IPS-18a (cell line): ENCODE results near the gene SLC26A2.

Experiments
- H3K27ac ChIP-seq: one replicate; pipeline ENCODE4 v1.5.1; 2013; ENCODE audit warnings: low read length
- H3K27me3 ChIP-seq: one replicate; pipeline ENCODE4 v1.6.1; 2013; ENCODE audit warnings: mild to moderate bottlenecking, low read length; ENCODE audit not compliant: control insufficient read depth, insufficient read depth
- H3K36me3 ChIP-seq: one replicate; pipeline ENCODE4 v1.6.1; 2013; ENCODE audit warnings: low read depth, low read length; ENCODE audit not compliant: control insufficient read depth
- H3K4me1 ChIP-seq: one replicate; pipeline ENCODE4 v1.6.1; 2013; ENCODE audit warnings: low read depth, low read length; ENCODE audit not compliant: control insufficient read depth
- H3K4me3 ChIP-seq: one replicate; pipeline ENCODE4 v1.5.1; 2013; ENCODE audit warnings: low read length
- H3K9ac ChIP-seq: one replicate; pipeline ENCODE4 v1.6.1; 2013; ENCODE audit warnings: mild to moderate bottlenecking, low read length, moderate library complexity
- H3K9me3 ChIP-seq: one replicate; pipeline ENCODE4 v1.6.1; 2013; ENCODE audit warnings: low read depth, low read length; ENCODE audit not compliant: control insufficient read depth

SLC26A2 gene

GRCh38 chr5:149999866-150000255 is 39.3 kb downstream of the SLC26A2 start:
- Histone ChIP-seq H3K9ac (peak overlapping the region; percentile 90), H3K27me3 (no peaks in the 10 kb centered on the region), H3K4me3 (peak overlapping the region; percentile 76), H3K36me3 (peaks cover 3% of the 10 kb centered on the region), H3K4me1 (peaks cover 11% of the 10 kb centered on the region), H3K9me3 (no peaks in the 10 kb centered on the region), H3K27ac (peak overlapping the region; percentile 59)

DNA sequence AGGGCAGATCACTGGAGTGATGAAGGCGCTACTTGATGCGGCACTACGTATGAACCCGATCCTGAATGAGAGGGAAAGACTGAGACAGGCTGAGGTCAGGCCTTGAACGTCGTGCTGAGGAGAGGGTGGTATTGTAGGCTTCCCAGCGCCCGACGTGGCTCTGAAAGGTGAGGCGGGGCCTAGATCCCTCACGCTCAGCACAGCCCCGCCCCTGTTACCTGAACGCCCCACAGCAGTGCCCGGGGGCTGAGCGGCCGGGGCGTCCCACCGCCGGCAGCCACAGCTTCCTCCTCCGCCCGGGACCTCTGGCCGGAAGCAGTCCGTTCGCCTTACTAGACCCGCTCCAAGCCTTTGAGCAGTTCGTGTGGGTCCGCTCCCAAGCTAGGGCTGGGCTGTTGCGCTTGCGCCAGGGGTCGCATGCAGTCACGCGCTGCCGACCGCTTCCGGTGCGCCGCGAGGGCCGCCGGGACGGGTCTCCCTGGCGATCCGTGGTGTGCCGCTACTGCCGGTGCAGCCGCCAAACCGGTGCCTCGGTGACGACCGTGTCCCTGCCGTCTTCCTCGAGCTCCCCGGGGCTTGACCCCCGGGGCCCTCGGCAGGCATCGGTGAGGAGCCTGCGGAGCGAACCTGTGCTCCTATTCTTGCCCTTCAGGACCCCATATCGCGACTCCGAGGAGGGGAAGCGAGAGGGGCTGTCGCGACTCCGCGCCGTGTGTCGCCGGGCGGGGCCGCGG is 39.9 kb downstream of the SLC26A2 start, which contains the start of the genes HMGXB3 and TIGD6:
TSS of gene HMGXB3 (plus strand) at position 484 of the 734 bp plus-strand sequence. CDS start 4,114 bp downstream, outside the sequence.
TSS of gene TIGD6 (minus strand) at position 399 of the 734 bp plus-strand sequence. CDS start 4,306 bp downstream, outside the sequence.
- peak within 1 kb of the TSS; percentile 76 for H3K4me3 ChIP-seq
- no peaks in the 10 kb centered on the region for H3K9me3 ChIP-seq
- peak within 1 kb of the TSS; percentile 90 for H3K9ac ChIP-seq
- peaks cover 5% of the 10 kb centered on the region for H3K36me3 ChIP-seq
- peaks cover 11% of the 10 kb centered on the region for H3K4me1 ChIP-seq
- H3K27ac ChIP-seq: peak within 1 kb of the TSS; percentile 70
- H3K27me3 ChIP-seq: no peaks in the 10 kb centered on the region

DNA sequence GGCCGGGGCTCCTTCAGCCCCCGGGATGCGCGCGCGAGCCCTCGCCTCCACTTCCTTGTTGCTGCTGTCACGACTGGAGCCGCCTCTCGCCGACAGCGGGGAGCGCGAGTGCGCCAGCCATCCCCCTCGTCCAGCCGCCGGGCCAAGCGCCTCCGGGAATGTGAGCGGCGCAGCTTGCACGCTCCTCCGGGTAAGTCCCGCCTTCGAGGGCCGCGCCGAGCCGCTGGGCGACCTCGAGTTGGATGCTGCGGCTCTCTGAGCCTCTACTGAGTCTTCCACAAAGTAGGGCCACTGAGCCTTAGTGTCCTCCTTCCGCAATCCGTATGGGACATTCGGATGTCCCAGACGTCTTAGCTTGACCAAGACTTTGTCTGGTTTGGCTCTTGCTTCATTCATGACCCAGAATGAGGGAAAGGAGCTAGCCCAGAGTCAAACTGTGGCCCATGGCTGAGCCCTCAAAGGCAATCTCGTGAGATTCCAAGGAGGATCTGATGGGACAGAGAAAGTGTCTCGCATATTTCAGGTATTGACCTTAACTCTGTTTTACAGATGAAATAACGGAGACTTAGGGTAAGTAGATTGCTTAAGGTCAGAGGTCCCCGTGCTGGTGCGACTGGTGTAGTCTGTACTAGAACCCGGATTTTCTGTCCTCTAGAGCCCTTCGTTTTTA is 40.6 kb downstream of the SLC26A2 start:
- peak overlapping the region; percentile 76 for H3K4me3 ChIP-seq
- no peaks in the 10 kb centered on the region for H3K9me3 ChIP-seq
- peaks cover 11% of the 10 kb centered on the region for H3K36me3 ChIP-seq
- peak overlapping the region; percentile 90 for H3K9ac ChIP-seq
- H3K4me1 ChIP-seq: peaks cover 11% of the 10 kb centered on the region
- peak overlapping the region; percentile 70 for H3K27ac ChIP-seq
- H3K27me3 ChIP-seq: no peaks in the 10 kb centered on the region

DNA sequence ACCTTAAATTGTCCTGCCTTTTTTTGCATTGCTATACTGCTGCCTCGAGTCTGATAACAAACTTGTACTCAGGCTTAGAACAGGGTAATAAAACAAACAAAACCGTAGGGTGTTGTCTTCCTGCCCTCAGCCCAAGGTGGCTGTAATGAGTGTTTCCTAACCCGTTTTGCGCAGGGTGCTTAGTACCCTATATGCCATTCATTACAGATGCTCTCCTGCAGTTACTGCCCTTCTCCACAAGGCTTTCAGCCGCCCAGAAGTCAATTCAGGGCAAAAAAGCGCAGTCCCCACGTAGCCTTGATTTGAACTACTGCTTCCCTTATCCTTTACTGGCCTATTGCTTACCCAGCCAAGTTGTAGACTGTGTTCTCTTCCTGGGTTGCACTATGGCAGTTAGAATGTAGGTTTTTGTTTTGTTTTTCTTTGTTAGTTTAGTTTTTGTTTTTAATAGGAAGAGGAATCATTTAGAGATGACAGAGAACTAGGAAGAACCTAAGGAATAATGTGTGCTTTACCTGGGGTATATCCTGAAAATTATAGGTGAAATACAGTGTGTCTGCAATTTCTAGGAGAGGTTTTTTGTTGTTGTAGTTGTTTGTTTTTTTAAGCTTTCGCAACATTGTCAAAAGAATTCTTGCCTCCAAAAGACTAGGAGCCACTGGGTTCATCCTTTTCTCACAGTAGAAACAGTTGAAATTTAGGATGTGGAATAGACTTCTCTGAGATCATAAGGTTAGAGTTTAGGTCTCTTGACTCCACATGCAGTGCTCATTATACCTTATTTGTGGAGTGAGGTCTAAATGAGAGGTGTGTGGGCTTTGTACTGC is 41.3 kb downstream of the SLC26A2 start:
- no peak overlapping the region for H3K27ac ChIP-seq
- H3K4me1 ChIP-seq: peaks cover 11% of the 10 kb centered on the region
- H3K27me3 ChIP-seq: no peaks in the 10 kb centered on the region
- peaks cover 17% of the 10 kb centered on the region for H3K36me3 ChIP-seq
- no peaks in the 10 kb centered on the region for H3K9me3 ChIP-seq
- peak overlapping the region; percentile 76 for H3K4me3 ChIP-seq
- H3K9ac ChIP-seq: peak overlapping the region; percentile 90

GRCh38 chr5:150006318-150006717 is 45.8 kb downstream of the SLC26A2 start:
- Histone ChIP-seq H3K27ac (no peak overlapping the region), H3K9me3 (no peaks in the 10 kb centered on the region), H3K4me1 (peaks cover 3% of the 10 kb centered on the region), H3K4me3 (no peak overlapping the region), H3K36me3 (peaks cover 48% of the 10 kb centered on the region), H3K9ac (no peak overlapping the region), H3K27me3 (no peaks in the 10 kb centered on the region)

- H3K36me3 ChIP-seq: peaks cover 52% of the 10 kb centered on the region
- no peak overlapping the region for H3K4me3 ChIP-seq
- H3K9me3 ChIP-seq: no peaks in the 10 kb centered on the region
- no peak overlapping the region for H3K9ac ChIP-seq
- H3K27ac ChIP-seq: no peak overlapping the region
- no peaks in the 10 kb centered on the region for H3K4me1 ChIP-seq
- H3K27me3 ChIP-seq: no peaks in the 10 kb centered on the region
Observed at GRCh38 chr5:150007050-150007449, 46.5 kb downstream of the SLC26A2 start.

DNA sequence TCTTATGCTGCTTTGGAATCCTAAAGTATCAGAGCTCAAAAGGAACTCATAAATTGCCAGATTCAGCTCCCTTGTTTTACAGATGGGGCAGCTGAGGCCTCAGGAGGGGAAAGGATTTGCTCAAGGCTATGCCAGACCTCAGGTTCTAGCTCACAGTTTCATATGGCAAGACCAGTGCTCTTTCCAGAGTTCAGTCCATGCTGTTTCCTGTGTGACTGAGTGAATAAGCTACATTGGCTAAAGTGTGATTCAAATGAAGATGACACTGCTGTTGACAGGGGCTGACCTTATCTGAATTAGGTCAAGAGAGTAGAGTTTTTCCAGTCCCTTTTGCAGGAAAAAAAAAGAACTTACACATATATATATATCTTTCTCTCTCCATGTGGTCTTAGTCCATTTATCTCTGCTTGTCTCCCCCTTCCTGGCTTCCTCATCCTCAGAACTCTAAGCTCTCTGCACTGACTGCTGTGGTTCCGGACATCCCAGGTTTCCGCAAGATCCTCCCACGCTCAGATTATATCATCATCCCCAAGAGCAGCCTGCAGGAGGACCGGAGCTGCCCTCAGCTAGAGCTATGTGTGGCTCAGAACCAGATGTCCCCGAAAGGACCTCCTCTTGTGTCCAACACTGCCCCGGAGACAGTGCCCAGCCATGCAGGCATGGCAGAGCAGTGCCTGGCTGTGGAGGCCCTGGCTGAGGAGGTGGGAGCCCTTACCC is 49.3 kb downstream of the SLC26A2 start:
- Histone ChIP-seq H3K9me3 (no peaks in the 10 kb centered on the region), H3K9ac (no peak overlapping the region), H3K4me1 (no peaks in the 10 kb centered on the region), H3K4me3 (no peak overlapping the region), H3K27ac (no peak overlapping the region), H3K36me3 (peaks cover 75% of the 10 kb centered on the region), H3K27me3 (no peaks in the 10 kb centered on the region)

DNA sequence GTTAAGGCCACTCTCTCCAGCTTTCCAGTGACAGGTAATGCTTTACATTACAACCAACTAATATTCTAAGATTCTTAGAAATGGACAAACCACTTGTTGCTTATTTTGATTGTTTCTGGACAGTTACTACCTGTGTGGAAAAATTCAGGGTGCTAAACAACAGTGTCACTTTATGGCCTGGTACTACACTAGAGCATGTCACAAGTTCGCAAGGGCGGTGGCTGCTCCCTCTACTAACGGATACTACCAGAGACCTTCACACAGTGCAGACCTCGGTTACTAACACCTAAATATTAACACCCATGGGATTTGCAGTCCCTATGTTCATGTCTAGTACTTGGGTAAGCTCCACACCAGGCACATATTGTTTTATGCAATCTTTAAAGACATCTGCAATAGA is 53.4 kb downstream of the SLC26A2 start:
- Histone ChIP-seq H3K4me3 (no peak overlapping the region), H3K27me3 (no peaks in the 10 kb centered on the region), H3K9me3 (no peaks in the 10 kb centered on the region), H3K36me3 (peaks cover 66% of the 10 kb centered on the region), H3K27ac (no peak overlapping the region), H3K9ac (no peak overlapping the region), H3K4me1 (no peaks in the 10 kb centered on the region)

DNA sequence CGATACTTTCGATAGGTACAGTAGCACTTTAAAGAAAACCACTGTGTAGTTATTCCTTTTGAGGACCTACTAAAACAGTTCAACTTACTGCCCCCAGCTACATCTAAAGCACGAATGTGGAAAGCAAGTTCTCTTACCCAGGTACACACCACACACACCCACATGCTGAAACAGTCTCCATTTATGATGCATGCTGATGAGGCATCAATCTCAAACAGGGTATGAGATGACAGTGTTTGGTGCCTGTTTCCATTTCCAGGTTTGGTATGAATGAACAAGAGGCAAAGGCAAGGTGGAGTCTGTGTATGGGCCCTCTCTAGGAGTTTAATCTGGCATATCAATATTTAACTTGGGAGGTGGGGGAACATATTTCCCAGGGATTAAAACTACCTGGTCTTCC is 53.9 kb downstream of the SLC26A2 start:
- H3K36me3 ChIP-seq: peaks cover 69% of the 10 kb centered on the region
- no peaks in the 10 kb centered on the region for H3K27me3 ChIP-seq
- no peak overlapping the region for H3K4me3 ChIP-seq
- H3K9me3 ChIP-seq: no peaks in the 10 kb centered on the region
- H3K27ac ChIP-seq: no peak overlapping the region
- no peaks in the 10 kb centered on the region for H3K4me1 ChIP-seq
- H3K9ac ChIP-seq: no peak overlapping the region

DNA sequence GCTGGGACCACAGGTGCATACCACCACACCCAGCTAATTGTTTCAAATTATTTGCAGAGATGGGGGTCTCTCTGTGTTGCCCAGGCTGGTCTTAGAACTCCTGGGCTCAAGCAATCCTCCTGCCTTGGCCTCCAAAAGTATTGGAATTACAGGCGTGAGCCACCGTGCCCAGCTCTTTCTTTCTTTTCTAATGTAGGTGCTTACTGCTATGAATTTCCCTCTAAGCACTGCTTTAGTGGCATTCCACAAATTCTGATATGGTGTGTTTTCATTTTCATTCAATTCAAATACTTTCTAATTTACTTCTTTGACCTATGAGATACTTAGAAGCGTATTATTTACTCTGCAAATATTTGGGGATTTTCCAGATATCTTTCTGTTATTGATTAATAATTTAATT is 54.9 kb downstream of the SLC26A2 start:
- no peak overlapping the region for H3K4me3 ChIP-seq
- H3K4me1 ChIP-seq: no peaks in the 10 kb centered on the region
- no peak overlapping the region for H3K27ac ChIP-seq
- no peaks in the 10 kb centered on the region for H3K27me3 ChIP-seq
- peaks cover 70% of the 10 kb centered on the region for H3K36me3 ChIP-seq
- no peaks in the 10 kb centered on the region for H3K9me3 ChIP-seq
- H3K9ac ChIP-seq: no peak overlapping the region

DNA sequence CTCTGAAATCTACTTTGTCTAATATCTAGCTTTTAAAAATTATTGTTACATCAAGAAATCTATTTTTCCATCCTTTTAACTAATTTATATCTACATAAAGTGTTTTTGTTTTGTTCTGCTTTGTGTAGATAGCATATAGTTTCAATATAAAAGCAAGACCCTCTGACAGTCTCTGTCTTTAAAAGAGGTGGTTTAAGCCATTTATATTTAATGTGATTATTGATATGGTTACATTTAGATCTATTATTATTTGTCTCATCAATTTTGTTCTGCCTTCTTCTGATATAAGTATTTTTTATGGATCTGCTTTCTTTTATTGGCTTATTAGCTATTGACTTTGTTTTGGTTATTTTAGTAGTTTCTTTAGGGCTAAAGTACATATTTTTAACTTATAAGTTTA is 56.0 kb downstream of the SLC26A2 start:
- Histone ChIP-seq H3K4me1 (no peaks in the 10 kb centered on the region), H3K27me3 (no peaks in the 10 kb centered on the region), H3K27ac (no peak overlapping the region), H3K4me3 (no peak overlapping the region), H3K9me3 (no peaks in the 10 kb centered on the region), H3K36me3 (peaks cover 68% of the 10 kb centered on the region), H3K9ac (no peak overlapping the region)
